ENCODE results near the gene DPYSL4.

- no peak for TF ChIP-seq CTCF (IDR thresholded peaks at IDR 0.05)
- no peak for TF ChIP-seq POLR2A (IDR thresholded peaks at IDR 0.05)
These were observed 14.6 kb downstream of the DPYSL4 start for GRCh38 chr10:132201111-132201969.

Measured in adrenal gland (tissue), 5 donors.